ENCODE measurements around the gene F5.

F5 gene

GRCh38 chr1:169484101-169484500, 102.2 kb downstream of the F5 start:
- FAIRE-seq (no peak), DNase-seq (ENCODE audit: insufficient read length) (no peak)
- TF ChIP-seq TAF1 (IDR thresholded peaks at IDR 0.05; ENCODE audit: borderline replicate concordance, low read depth, low read length) (no peak), POLR2A (IDR thresholded peaks at IDR 0.05; ENCODE audit: low read depth, low read length) (no peak), POLR2AphosphoS5 (IDR thresholded peaks at IDR 0.05; ENCODE audit: low read depth, low read length) (no peak)

DNA sequence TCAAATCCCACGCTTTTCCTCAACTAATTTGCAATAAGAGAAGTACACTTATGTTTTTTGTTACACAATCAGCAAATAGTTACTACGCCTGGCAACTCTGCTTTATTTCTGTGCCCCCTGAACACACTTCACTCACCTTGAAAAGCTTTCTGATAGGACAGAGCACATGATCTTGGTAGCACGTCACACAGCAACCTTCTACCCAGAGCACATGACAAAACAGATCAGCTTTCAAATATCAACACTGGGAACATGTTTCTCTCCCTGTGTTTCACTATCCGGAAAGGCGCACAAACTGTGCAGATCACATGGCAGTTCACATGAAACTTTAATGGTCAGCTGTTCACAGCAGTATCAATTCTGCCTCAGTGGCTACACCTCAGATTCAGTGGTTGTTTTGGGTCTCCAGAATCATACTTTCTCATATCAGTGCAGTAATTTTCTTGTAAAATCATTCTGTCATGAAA, 102.7 kb downstream of the F5 start:
- DNase-seq (ENCODE audit: insufficient read length) (no peak), FAIRE-seq (no peak)
- no peak for TF ChIP-seq POLR2A (IDR thresholded peaks at IDR 0.05; ENCODE audit: low read depth, low read length)
- no peak for TF ChIP-seq TAF1 (IDR thresholded peaks at IDR 0.05; ENCODE audit: borderline replicate concordance, low read depth, low read length)
- no peak for TF ChIP-seq POLR2AphosphoS5 (IDR thresholded peaks at IDR 0.05; ENCODE audit: low read depth, low read length)

DNA sequence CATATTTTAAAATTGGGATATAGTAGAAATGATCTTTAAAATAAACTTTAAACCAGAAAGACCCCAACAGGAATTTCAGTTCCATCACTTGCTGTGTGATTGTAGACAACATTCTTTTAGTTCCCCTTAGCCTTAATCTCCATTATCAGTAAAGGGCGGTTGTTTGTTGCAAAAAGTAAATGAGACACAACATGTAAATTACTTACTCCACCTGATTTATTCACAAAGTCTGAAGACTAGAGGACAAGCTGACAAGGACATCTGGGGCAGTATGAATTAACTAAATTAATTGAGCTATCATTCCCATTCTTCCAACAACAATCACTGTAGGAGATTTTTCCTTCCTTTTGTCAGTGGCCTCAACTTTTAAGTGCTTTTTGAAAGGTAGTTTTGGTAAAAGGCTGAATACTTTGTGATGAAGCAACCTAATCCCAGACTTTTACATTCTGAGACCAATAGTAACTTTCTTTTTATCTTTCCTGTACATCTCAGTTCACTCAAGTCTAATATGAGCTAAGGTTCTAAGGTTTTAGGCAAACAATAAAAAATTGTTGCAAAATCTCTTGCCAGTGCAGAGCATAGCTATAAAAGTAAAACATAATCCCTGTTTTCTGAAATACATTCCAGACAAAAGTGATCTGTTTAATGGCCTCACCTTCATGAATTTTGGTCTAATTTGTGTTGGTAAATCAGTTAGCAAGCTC, 106.8 kb downstream of the F5 start:
- no peak for FAIRE-seq
- no peak for DNase-seq (ENCODE audit: insufficient read length)
- TF ChIP-seq TAF1 (IDR thresholded peaks at IDR 0.05; ENCODE audit: borderline replicate concordance, low read depth, low read length) (no peak), POLR2A (IDR thresholded peaks at IDR 0.05; ENCODE audit: low read depth, low read length) (no peak), POLR2AphosphoS5 (IDR thresholded peaks at IDR 0.05; ENCODE audit: low read depth, low read length) (no peak)

DNA sequence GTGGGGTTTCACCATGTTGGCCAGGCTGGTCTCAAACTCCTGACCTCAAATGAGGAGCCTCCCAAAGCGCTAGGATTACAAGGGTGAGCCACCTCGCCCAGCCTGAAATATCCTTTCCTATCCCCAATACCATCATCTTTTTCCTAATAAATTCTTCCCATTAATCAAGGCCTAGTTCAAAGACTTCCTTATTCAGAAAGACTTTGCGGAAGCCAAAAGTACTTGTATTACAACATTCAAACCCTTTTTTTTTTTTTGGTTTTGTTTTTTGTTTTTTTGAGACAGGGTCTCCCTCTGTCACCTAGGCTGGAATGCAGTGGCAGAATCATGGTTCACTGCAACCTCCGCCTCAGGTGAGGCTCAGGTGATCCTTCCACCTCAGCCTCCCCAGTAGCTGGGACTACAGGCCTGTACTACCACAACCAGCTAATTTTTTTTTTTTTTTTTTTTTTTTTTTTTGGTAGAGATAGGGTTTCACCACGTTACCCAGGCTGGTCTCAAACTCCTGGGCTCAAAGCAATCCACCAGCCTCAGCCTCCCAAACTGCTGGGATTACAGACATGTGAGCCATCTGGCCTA, 108.1 kb downstream of the F5 start:
- TF ChIP-seq POLR2AphosphoS5 (IDR thresholded peaks at IDR 0.05; ENCODE audit: low read depth, low read length) = no peak
- no peak for TF ChIP-seq TAF1 (IDR thresholded peaks at IDR 0.05; ENCODE audit: borderline replicate concordance, low read depth, low read length)
- TF ChIP-seq POLR2A (IDR thresholded peaks at IDR 0.05; ENCODE audit: low read depth, low read length) = no peak
- FAIRE-seq (no peak), DNase-seq (ENCODE audit: insufficient read length) (no peak)

- no peak for TF ChIP-seq POLR2A (IDR thresholded peaks at IDR 0.05; ENCODE audit: low read depth, low read length)
- no peak for TF ChIP-seq POLR2AphosphoS5 (IDR thresholded peaks at IDR 0.05; ENCODE audit: low read depth, low read length)
- no peak for TF ChIP-seq TAF1 (IDR thresholded peaks at IDR 0.05; ENCODE audit: borderline replicate concordance, low read depth, low read length)
- DNase-seq (ENCODE audit: insufficient read length) = no peak
- no peak for FAIRE-seq
Measured at GRCh38 chr1:169475806-169476387, 110.4 kb downstream of the F5 start.

DNA sequence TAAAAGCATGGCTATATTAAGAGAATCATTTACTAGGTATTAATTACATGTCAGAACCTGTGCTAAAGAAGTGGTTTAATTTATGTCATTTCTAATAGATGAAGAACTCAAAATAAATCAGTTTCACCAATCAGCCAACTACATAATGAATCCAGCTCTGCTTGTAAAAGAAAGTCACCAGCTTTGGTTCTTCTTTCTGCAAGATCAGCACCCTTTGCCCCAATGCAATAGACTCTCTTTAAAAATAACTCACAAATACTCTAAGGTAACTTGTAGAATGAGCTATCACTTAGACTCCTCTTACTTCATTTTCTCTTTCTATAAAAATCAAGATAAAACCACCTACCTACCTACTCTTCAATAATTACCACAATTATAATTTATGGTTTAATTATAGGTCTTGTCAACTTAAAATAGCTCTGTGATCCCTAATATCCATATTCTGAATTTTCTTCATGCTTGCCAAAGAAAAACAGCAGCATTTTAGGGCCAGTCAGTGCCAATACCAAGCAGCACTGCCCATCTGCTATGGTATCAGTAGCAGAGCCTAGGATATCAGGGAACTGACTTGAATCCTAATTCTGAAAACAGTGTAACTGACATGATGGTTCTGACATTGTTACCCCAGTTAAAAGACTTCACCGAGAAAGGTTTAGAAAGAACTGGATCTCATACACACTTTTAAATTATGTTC, 111.8 kb downstream of the F5 start:
- FAIRE-seq (no peak), DNase-seq (ENCODE audit: insufficient read length) (no peak)
- TF ChIP-seq POLR2AphosphoS5 (IDR thresholded peaks at IDR 0.05; ENCODE audit: low read depth, low read length) (no peak), TAF1 (IDR thresholded peaks at IDR 0.05; ENCODE audit: borderline replicate concordance, low read depth, low read length) (no peak), POLR2A (IDR thresholded peaks at IDR 0.05; ENCODE audit: low read depth, low read length) (no peak)

- no peak for TF ChIP-seq POLR2AphosphoS5 (IDR thresholded peaks at IDR 0.05; ENCODE audit: low read depth, low read length)
- TF ChIP-seq POLR2A (IDR thresholded peaks at IDR 0.05; ENCODE audit: low read depth, low read length) = no peak
- no peak for TF ChIP-seq TAF1 (IDR thresholded peaks at IDR 0.05; ENCODE audit: borderline replicate concordance, low read depth, low read length)
- no peak for FAIRE-seq
- no peak for DNase-seq (ENCODE audit: insufficient read length)
Measured at GRCh38 chr1:169473347-169473746, 112.9 kb downstream of the F5 start.

GRCh38 chr1:169472738-169473137, 113.5 kb downstream of the F5 start:
- FAIRE-seq (no peak), DNase-seq (ENCODE audit: insufficient read length) (no peak)
- no peak for TF ChIP-seq POLR2A (IDR thresholded peaks at IDR 0.05; ENCODE audit: low read depth, low read length)
- no peak for TF ChIP-seq TAF1 (IDR thresholded peaks at IDR 0.05; ENCODE audit: borderline replicate concordance, low read depth, low read length)
- TF ChIP-seq POLR2AphosphoS5 (IDR thresholded peaks at IDR 0.05; ENCODE audit: low read depth, low read length) = no peak

DNA sequence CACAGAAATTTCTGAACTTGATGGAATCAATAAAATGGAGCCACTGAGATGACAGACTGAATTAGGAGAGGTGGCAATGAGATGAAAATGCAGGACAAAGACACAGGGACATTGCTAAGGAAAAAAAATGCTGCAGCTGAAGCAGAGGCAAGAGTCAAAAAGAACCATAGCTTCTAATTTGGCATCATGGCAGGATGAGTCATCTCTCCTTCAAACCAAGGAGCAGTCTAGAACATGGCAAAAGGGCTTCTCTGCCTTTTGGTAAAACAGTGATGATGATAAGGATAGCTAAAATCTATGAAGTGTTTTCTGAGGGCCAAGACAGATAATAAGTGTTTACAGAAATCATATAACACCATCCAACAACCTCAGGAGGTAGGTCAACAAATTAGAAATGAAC, 117.3 kb downstream of the F5 start:
- TF ChIP-seq POLR2AphosphoS5 (IDR thresholded peaks at IDR 0.05; ENCODE audit: low read depth, low read length) = no peak
- no peak for TF ChIP-seq TAF1 (IDR thresholded peaks at IDR 0.05; ENCODE audit: borderline replicate concordance, low read depth, low read length)
- no peak for TF ChIP-seq POLR2A (IDR thresholded peaks at IDR 0.05; ENCODE audit: low read depth, low read length)
- DNase-seq (ENCODE audit: insufficient read length) = no peak
- FAIRE-seq = no peak

GRCh38 chr1:169466259-169467230, 119.7 kb downstream of the F5 start:
- DNase-seq (ENCODE audit: insufficient read length) (no peak), FAIRE-seq (no peak)
- TF ChIP-seq TAF1 (IDR thresholded peaks at IDR 0.05; ENCODE audit: borderline replicate concordance, low read depth, low read length) (no peak), POLR2A (IDR thresholded peaks at IDR 0.05; ENCODE audit: low read depth, low read length) (no peak), POLR2AphosphoS5 (IDR thresholded peaks at IDR 0.05; ENCODE audit: low read depth, low read length) (no peak)
